Kidney glomerular epithelial cell (primary cell): ENCODE data around the gene AK1.
A peak's percentile ranks its signal among the peaks of the same experiment; 100 is the strongest.
"Not testable (repeated sequence)": the region's sequence is repeated elsewhere in the genome, so short reads cannot be mapped to it uniquely, and the experiment has no call there.

Experiments used
- DNase-seq: peaks from one replicate; lab custom pipeline; 2025; lab: John Stamatoyannopoulos, UW

Gene AK1

DNA sequence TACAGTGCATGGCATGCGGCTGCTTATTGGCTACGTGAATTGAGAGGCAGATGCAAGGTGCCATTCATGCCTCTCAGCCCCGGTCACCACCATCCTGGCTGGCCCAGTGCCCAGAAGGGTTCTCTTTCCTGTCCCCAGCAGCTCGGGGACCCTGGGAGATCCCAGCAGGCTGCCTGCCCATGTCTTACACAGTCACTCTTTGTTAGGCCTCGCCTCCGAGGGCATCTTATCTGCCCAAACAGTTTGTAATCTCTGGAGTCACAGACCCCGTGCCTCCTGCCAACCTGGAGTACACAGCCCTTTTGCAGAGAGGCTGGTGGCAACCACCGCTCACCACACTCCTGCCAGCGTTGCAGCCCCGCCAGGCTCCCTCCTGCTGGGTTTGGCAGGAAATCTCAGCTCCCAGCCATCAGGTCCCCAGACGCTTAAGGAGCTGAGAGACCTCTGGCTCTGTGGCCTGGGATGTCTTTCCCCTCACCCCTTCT lies 7.0 kb upstream of the AK1 start:
- no peak for DNase-seq

GRCh38 chr9:127883959-127884358 lies 6.5 kb upstream of the AK1 start:
- no peak for DNase-seq

- not testable (repeated sequence) for DNase-seq
Measured at GRCh38 chr9:127881715-127882114, 4.2 kb upstream of the AK1 start.

- no peak for DNase-seq
Measured at GRCh38 chr9:127880143-127880542, 2.7 kb upstream of the AK1 start.

GRCh38 chr9:127878652-127879390 lies 1.3 kb upstream of the AK1 start:
- no peak for DNase-seq

- no peak for DNase-seq
Measured at GRCh38 chr9:127878001-127878651, 651 bp upstream of the AK1 start.

DNA sequence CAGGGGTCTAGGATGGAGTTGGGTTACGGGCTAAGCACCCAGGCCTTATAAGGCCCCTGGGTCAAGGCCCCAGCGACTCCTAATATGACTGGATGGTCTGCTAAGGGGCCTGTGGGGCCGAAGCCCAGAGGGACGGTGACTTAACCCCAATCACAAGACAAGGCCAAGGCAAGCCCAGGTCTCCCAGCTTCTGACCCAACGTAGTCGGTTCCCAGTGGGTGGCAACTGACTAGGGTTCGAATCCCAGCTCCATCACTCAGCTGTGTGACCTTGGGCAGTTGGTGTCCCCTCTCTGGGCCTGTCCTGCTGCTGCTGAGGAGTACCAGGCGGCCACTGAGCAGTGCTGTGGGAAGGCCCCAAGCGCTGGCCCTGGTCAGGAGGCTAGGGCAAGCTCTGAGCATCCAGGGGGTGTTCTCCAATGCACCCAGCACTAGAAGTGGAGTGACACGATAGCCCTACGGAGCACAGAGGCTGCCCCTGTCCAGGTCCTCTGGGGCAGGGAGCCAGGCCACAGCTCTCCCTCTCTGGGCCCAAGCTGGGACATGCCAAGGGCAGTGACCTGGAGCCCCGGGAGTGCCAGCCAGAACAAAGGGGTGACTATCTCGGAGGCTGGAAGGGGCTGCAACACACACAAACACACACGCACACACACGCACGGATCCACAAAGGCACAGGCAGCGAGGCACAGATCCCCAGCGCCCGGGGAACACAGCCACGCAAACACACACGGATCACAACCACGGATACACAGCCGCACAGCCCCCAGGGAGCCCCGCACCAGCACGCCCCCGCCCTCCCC lies 512 bp downstream of the AK1 start:
- no peak for DNase-seq

GRCh38 chr9:127876026-127876763 lies 1.3 kb downstream of the AK1 start:
- no peak for DNase-seq

DNA sequence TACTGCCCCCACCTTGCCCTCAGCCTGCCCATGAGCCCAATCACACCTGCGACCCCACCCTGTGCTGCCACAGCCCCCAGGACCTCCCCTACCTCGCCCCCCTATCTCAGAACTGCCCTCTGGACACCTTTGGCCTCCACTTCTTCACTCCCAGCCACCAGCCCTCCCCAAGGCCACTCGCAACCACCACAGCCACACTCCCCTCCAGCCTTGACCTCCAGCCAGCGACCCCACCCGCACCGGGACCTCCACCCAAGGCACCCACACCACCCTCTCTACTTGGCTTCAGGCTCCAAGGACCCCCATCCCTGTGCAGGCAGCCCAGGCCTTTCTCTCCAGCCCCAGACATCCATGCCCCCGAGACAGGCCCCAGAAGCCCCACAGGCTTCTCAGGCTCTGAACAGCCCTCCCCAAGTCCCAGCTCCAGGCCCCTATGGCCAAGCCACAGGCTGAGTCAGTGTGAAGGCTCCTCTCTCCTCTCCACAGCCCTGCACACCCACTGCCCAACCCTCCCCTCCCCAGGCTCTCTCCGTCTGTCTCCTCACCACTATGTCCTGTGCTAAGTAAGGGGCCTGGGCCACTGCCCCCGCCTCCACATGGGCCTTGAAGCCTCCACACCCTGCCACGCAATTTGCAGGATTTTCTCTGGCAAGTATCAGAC lies 2.0 kb downstream of the AK1 start:
- no peak for DNase-seq

GRCh38 chr9:127874301-127875221 lies 2.9 kb downstream of the AK1 start:
- DNase-seq: no peak

- DNase-seq: no peak
Measured at GRCh38 chr9:127873886-127874285, 3.6 kb downstream of the AK1 start.

GRCh38 chr9:127873223-127873691 lies 4.2 kb downstream of the AK1 start:
- no peak for DNase-seq

DNA sequence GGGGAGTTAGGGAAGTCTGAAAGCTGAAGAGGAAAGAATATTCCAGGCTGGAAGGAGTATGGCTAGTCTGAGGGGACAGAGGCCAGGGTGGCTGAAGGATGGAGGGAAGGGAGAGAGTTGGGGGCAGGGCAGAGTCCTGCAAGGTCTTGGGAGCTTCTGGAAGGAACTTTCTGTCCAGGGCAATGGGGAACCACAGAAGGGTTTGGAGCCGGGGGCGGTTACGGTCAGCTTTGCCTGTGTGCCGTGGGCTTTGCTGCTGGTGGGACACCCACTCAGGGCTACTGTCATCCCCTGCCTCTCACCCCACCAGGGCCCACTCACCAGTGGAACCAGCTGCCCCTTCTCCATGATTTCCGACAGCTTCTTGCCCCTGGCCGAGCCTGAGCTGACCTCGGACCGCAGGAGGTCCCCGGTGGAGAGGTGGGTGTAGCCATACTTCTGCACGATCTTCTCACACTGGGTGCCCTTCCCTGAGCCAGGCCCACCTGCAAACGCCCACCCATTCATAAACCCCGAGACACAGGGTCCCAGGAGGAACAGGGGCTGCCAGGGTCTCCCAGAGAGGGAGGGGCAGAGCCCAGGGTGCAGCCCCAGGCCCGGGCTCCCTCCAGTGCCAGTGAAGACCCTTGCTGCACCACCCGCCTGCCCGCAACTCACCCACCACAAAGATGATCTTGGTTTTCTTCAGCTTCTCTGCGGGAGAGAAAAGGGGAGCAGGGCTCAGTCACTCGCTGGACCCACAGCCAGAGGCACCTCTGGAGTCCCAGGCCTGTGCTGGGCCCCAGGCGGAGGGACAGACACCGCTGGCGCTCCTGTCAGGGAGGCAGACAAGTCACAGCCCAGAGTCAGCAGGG lies 4.9 kb downstream of the AK1 start:
- no peak for DNase-seq

GRCh38 chr9:127871531-127871930 lies 5.9 kb downstream of the AK1 start:
- DNase-seq: no peak

DNA sequence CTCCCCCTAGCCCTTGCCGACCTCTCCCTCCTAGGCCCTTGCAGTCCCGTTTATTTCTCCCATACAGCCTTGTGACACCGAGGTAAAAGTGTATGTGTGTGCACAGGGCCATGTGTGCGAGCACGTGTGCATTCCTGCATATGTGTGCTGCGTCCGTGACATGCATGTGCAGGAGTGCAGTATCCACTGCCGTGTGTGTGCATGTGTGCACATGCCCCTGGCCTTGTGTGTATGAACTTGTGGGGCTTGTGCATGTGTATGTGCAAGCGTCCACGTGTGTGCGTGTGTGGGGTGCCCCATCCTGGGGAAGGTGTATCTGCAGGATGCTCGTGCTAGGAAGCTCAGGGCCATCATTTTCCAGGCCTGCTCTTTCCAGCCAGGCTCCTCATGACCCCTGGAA lies 6.6 kb downstream of the AK1 start:
- no peak for DNase-seq

DNA sequence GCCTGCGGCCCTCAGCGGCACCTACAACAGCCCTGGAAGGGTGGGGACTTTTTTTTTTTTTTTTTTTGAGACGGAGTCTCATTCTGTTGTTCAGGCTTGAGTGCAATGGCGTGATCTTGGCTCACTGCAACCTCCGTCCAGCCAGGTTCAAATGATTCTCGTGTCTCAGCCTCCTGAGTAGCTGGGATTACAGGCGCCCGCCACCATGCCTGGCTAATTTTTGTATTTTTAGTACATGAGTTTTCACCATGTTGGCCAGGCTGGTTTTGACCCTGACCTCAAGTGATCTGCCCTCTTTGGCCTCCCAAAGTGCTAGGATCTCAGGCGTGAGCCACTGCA lies 7.4 kb downstream of the AK1 start:
- DNase-seq: not testable (repeated sequence)

DNA sequence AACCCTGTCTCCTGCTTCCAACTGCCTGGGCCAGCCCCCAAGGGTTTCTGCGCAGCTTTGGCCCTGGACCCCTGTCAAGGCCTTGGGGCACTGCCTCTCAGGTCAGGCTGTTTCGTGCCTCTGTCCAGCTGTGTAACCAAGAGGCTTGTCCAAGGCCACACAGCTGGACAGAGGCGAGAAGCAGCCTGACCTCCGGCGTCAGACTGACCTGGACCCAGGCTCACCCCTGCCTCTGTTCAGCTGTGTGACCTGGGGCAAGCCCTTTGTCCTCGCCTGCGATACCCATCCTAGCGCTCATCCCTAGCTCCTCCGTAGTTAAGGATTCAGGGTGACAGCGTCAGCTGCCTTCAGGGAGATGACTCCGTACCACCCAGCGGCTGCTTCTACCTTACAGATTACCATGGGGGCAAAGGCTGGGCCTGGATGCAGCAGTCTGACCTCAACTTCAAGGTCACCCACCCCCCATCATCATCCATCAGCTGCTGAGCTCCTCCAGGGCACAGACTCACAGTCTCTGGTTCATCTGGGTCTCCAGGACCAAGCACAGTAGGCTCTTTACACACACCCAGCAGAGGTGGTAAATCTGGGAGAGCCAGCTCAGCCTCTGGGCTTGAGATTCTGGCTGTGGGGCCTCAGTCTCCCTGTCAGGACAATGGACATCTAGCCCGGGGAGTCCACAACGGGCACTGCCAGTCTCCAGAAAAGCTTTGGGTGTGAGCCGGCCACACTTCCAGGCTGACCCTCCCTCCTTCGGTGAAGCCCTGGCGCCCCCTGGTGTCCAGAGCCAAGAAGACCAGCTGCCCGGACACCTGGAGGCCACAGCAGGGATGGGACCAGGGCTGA lies 7.9 kb downstream of the AK1 start:
- peak; percentile 56 for DNase-seq

- no peak for DNase-seq
Measured at GRCh38 chr9:127868278-127868902, 9.1 kb downstream of the AK1 start.
